Fibroblast of skin of right quadriceps (primary cell): ENCODE data around the gene PLEKHH1.

ENCODE experiments used
- DNase-seq: peaks from one replicate; pipeline ENCODE4 v3.0.0-alpha.2; 2013

The PLEKHH1 gene

GRCh38 chr14:67633451-67634147, 100.5 kb downstream of the PLEKHH1 start:
- no peak for DNase-seq

- peak; percentile 75 for DNase-seq
Measured at GRCh38 chr14:67636361-67636919, 103.3 kb downstream of the PLEKHH1 start.

DNA sequence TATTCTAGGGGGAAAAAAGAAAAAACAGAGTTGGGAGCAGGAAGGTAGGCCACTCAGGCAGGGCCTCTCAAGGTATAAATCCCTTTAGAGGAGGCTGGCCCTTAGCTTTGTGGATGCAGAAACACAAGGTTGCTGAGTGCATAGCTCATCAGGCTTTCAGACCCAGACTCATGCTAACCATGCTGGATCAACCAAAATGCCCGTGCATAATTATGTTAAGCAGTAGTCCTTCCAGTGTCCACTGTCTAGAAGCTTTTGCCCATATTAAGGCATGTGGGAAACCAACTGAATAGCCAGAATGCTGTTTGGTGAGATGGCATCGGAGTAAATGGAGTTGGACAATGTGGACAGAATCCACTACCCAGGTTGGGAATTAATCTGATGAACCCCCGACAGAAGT, 105.6 kb downstream of the PLEKHH1 start:
- no peak for DNase-seq
